Activated CD4-positive, alpha-beta T cell treated with anti-CD3 and anti-CD28 coated beads, Interleukin-2, amount 50 U/mL, for 24 hours (primary cell): Measurements from ENCODE around the gene CRYGD.
"Not testable (repeated sequence)": the region's sequence is repeated elsewhere in the genome, so short reads cannot be mapped to it uniquely, and the experiment has no call there.

Experiments used
- DNase-seq, 2 donors: peaks; one replicate each; pipeline ENCODE4 v3.0.0-alpha.2; 2020; ENCODE audit warnings: low read depth in 1 of 2, low spot score in 1 of 2

CRYGD gene

DNA sequence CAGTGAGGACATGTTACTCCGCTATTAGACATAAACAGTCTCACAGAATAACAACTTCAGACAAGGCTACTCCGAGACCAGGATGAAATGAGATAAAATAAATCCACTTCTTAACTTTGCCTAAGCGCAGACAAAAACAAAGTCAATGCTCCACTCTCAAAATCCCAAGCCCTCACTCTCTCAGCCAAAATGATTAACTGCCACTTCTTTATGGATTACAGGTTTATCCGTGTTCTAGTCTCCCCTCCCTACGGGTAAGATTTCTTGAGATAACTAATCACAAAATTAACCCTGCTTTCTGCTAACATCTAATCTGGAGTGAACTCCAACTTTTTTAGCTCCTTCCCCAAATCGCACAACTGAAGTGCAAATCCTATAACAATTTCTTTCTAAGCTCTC is 6.4 kb upstream of the CRYGD start:
- DNase-seq, result no peak

DNA sequence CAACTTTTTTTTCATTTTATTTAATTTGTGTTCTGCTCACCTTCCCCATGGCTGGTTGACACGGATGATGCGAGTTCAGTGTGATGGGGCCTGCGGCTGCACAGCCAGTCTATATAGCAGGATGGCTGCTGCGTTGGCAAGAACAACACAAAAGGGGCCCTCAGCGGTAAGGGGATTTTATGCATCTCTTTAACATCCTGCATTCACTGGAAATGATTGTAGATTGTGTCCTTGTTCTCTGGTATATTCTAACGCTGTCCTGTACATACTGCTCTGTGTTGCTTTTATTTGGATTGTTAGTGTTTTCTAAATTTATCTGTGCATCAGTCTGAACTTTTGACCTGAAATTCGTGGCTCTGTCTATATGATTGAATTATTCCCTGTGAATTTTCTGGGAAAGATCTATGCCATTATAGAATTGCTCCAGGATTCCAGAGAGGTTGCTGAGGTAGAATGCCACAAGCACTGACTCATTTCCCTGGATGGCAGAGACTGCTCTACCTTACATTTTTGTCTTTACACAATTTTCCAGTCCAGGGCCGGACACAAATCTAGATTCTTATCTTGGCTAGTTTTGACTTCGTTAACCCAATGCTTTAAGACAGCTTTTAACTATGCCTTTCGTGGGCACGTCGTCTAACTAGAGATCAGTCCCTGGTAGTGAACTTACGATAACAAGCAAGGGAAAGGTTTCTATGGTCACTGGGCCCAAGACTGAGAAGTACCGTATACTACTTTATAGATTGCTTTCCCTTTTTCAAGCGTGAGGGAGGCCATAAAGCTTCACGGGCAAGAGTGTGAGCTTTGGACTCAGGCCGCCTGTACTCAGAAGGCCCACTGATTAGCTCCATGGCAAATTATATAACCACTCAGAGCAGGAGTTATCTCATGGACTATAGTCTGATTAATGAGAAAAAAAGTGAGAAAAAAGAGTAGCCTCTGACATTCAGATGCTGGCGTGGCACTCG is 5.7 kb upstream of the CRYGD start, which contains the start of gene CRYGC:
TSS of gene CRYGC (minus strand) at position 85 of the 968 bp plus-strand sequence. CDS start at position 49, 36 bp downstream.
- no peak for DNase-seq

DNA sequence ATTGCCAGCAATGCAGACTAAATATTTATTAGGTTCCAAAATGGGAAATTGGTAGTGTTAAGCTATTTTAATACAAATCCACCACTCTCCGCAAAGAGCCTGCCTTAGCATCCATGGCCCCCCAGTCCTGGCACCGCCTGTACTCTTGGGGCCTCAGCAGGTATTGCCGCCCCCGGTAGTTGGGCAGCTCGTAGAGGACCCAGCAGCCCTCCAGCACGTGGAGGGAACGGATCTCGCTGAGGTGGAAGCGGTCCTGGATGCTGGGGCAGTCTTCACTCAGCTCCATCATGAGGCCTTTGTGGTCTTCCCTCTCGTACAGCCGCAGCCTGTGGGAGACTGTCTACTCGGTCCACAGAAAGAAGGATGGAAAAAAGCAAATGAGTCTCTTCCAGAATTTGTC is 3.8 kb upstream of the CRYGD start:
- no peak for DNase-seq

DNA sequence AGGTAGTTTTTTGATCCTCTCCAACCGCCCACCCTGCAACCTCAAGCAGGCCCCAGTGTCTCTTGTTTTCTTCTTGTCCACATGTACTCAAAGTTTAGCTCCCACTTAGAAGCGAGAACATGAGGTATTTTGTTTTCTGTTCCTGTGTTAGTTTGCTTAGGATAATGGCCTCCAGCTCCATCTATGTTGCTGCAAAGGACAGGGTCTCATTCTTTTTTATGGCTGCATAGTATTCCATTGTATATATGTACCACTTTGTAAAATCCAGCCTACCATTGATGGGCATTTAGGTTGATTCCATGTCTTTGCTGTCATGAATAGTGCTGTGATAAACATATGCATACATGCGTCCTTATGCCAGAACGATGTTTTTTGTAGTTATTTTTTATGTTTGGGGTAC is 2.8 kb upstream of the CRYGD start:
- DNase-seq, result no peak

DNA sequence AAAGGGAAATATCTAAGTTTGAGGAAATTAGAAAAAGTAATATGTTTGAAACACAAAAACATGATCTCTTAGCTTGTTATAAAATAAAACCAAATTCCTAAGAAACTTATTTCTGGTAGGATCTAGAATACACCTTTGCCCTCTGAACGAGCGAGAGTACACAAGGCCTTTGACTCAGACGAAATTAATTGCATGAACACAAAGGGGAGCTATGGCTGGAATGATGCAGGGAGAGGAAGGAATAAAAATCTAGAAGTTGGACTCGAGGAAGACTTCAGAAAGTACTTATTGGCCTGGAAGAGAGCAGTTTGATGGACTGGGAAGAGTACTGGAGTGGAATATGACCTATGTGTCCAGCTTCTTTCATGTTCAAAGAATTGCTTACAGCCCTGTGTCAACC is 927 bp upstream of the CRYGD start:
- DNase-seq, result no peak

DNA sequence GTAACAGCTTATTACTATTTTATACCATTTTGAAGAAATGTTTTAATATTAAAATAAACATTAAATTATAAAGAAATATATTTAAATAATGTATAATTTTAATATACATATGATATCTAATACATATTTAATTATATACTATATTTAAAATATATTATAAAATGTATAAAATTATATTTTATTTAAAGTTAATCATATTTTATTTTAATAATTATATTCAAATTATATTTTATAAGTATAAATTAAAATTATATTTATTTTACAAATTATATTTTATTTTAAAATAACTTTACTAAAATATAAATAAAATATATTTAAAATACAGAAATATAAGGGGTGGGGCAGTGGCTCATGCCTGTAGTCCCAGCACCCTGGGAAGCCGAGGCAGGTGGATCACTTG is 2.1 kb downstream of the CRYGD start:
- DNase-seq, result no peak

DNA sequence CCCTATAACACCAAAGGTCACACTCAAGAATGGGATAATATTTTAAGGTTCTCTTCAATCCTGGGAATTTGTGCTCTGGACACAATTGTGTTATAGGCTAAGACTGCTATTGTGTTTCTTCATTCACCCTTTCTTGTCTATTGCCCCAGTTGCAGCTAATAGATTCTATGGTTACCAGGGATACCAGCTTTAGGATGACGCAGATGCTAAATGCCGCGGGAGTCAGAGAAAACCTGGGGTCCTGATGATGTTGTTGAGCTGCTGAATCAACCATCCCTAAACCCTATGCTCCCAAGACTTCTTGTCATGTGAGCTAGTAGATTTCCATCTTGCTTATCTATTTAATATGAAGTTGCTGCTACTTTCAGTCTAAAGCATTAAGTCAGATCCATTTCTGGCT is 5.4 kb downstream of the CRYGD start:
- no peak for DNase-seq

DNA sequence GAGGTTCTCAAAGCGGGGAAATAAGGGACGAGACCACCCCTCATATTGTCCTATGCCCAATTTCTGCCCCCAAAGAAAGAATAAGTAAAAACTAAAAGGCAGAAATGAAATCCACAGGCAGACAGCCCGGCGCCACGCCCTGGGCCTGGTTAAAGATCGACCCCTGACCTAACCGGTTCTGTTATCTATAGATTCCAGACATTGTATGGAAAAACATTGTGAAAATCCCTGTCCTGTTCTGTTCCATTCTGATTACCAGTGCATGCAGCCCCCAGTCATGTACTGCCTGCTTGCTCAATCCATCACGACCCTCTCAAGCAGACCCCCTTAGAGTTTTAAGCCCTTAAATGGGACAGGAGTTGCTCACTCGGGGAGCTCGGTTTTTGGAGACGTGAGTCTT is 6.9 kb downstream of the CRYGD start:
- DNase-seq, result not testable (repeated sequence)

DNA sequence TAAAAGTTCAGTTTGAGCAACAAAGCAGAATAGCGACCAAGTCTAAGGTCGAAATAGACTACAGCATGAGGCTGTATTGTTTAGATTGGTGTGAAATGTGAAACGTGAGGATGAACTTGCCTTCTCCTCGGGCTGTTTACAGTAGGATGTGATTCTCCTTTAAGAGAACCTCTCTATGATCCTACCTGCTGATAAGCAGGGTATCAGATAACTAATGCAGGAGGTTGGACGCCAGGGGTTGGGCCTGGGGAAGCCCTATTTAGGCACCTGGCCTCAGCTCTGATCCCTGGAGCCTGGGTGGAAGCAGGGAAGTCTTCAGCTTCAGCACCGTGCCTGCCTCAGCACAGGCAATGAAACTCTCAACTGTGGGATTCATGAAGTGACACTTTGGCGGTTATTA is 11.4 kb downstream of the CRYGD start:
- DNase-seq, result no peak

DNA sequence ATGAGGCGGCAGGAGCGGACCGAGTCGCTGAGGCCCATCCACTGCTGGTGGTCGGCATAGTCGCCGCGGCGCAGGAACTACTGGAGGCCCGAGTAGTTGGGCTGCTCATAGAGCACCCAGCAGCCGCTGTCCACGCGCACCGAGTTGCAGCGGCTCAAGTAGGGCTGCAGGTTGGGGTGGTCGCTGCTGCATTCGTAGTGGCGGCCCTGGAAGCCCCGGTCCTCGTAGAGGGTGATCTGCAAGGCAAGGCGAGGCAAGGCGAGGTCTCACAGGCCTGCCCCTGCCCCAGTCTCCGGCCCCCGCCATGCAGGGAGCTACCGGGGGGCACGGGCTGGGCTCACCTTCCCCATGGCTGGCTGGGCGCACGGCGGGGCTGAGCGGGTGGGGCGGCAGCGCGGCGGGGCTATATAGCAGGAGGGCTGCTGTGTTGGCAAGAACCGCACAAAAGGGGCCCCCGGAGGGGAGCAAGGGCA is 12.0 kb downstream of the CRYGD start:
- DNase-seq, result not testable (repeated sequence)

DNA sequence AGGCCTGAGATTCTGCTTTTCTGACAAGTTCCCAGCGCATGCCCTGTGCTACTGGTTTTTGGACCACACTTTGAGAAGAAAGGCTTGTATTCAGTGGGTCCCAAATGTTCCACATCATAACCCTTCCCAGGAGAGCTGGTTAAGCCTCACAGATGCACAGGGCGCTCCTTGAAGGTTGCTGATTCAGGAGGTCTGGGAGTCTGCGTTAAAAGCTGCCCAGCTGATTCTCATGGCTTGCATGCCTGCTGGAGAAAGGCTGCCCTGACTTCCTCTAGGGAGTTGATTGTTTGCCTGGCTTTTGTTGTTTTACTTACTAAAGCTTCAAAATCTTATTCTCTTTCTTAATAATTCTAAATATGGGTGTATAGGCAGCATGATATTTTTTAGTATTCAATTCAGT is 20.7 kb downstream of the CRYGD start:
- no peak for DNase-seq

DNA sequence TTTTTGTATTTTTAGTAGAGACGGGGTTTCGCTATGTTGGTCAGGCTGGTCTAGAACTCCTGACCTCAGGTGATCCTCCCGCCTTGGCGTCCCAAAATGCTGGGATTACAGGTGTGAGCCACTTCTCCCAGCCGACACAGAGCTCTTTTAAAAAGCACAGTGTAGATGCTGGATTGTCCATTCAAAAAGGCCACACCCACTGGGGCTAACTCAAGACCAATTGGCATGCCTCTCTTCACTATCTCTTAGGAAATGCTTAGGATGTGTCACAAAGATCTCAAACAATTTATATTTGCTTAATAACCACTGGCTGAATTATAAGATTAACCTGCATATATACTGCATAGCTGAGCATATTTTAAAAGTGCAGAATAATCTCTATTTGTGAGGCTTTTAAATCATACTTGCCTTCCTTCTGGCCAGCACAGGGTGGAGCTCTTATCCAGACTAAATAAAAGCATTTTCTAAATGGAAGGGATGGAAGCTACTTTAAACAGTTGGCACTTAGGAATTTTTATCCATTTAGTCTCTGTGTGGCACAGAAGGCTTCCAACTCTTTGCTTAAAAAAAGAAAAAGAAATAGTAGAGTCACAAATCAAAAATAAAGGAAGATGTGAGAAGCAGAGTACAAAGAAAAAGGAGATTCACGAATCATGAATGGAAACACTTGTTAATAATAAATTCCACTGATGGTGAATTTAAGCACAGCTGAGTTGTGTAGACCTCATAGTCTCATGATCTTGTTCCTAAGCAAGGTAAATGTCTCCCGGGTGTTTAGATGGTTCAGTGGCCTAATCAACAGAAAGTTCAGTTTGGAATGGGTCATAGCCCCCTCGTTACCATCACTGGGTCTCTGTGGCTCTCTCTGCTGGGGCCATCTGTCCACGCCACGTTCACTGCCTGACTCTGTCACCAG is 22.4 kb downstream of the CRYGD start:
- no peak for DNase-seq

DNA sequence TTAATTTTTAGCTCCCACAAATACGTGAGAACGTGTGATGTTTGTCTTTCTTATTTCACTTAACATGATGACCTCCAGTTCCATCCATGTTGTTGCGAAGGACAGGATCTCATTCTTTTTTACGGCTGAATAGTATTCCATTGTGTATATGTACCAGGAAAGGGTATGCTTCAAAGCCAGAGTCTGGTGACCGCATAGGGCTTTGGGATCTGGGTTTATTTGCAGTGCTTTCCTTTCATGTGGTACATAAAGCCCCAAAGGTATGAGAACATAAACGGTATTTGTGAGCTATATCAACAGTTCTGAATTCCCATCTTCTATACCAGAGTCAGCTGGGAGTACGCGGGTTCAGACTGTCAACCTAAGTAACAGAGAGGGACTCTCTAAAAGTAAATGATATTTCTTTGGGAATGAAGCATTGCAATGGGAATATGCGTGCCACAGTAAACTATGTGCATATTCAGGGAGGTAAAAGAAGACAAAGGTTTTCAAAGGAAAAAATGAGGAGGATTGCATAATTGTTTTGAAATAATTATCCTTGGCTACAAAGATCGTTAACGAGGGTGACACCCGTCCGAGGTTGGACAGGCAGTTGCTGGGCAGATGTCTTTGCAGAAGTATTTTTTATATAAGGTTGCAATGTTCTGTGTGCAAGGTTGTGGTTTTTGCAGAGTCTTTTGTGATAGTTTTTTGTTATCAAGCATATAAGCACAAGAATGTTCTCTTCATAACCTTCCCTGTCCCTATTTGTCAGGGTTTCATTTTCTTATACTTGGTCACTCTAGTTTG is 24.4 kb downstream of the CRYGD start:
- DNase-seq, result no peak

DNA sequence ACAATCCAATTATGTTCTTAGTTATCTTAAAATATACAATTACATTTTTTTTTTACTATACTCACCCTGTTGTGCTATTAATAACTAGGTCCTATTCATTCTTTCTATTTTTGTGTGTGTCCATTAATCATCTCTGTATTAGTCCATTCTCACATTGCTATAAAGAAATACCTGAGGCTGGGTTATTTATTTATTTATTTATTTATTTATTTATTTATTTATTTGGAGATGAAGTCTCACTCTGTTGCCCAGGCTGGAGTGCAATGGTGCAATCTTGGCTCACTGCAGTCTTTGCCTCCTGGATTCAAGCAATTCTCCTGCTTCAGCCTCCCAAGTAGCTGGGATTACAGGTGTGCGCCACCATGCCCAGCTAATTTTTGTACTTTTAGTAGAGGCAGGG is 25.6 kb downstream of the CRYGD start:
- not testable (repeated sequence) for DNase-seq

DNA sequence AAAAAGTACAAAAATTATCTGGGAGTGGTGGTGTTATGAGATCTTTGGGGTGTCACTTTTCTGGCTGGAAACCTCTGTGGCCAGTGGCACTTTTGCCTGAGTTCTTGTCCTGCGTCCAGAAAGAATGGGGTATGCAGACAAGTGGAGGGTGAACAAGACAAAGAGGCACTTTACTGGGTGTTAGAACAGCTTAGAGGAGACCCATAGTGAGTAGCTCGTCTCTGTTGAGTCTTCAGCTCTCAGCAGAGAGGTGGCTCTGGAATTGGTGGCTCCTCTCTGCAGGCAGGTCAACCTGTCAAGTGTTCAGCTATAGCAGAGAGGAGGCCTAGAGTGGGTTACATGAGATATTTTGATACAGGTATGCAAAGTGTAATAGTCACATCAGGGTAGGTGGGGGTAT is 26.1 kb downstream of the CRYGD start:
- DNase-seq, result no peak

DNA sequence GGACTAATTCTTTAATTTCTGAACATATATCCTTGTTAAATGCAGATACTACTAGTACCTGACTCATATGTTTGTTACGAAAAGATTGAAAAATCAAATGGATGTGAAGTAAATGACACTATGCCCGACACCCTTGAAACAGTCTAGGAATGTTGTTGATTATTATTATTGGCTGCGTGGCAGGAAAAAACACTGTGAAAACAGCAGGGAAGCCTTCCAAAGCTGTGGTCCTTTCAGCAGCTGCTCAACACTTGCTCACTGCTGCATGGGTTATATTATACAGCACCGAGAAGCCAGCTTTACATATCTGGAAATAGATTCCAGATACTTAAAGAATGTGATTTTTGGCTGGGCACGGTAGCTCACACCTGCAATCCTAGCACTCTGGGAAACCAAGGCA is 26.5 kb downstream of the CRYGD start:
- no peak for DNase-seq

DNA sequence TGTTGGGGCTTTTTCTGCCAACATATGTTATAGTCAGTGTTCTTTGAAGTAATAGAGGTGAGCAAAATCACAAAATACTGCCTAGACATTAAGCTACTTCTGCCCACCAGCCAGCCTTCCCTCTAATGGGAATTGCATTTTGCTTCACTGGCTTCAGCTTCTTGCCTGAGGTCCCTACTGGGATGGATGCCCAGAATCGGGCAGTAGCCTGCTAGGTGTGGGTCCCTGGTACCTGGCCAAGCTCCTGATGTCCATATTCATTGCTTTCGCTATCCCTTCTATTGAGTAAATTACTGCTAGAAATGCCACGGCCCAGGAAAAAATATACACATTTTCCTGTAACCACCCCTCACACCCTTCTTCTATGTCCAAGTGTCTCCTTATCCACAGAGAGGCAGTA is 27.0 kb downstream of the CRYGD start:
- DNase-seq, result no peak

DNA sequence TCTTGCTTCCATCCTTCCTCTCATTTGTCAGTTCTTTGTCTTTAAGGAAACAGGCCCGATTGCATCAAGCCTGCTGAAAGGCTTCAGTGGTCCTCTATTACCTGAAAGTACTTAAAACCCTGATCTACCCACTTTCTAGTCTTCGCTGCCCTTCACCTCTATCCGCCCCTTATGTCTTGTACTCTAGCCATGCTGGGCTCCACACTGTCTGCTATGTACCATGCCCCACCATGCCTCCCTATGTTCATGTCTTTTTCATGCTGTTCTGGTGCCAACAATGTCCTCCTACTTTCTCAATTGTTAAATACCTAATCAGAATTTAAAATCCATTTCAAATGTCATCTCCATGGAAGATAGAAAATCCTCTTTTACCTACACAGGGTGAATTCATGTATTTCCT is 28.2 kb downstream of the CRYGD start:
- no peak for DNase-seq

DNA sequence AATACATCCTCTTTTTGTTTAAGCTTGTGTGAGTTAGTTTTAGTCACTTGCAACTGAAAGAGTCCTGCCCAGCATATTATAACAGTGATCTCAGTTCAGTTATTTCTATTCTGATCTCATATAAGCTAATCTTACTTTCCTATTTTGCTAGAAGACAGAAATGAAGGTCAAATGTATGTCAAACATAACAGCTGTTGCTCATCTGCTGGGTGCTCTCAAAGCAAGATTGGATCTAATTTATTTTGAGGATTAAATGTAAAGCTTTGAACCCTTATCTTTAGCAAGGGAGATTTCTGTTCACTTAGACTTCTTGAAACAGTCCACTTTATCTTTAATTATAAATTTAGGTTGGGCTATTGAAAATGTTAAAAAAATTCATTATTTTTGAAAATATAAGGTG is 31.2 kb downstream of the CRYGD start:
- no peak for DNase-seq

DNA sequence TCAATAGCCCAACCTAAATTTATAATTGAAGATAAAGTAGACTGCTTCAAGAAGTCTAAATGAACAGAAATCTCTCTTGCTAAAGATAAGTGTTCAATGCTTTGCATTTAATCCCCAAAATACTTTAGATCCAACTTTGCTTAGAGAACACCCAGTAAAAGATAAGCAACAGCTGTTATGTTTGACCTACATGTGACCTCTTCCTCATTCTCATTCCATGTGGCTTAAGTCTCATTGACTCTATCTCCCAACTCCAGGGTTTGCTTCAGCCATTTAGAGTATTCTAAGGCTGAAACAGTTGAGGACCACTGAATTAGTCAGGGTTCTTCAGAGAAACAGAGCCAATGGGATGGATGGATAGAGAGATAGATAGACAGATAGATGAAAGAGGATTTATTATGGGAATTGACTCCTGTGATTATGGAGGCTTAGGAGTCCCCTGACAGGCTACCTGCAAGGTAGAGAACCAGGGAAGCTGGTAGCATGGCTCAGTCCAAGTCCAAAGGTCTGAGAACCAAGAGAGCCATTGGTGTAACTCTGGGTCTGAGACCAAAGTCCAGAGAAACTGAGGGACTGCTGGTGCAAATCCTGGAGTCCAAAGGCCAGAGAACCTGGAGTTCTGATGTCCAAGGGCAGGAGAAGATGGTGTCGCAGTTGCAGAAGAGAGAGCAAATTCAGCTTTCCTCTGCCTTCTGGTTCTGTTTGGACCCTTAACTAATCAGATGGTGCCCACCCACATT is 32.1 kb downstream of the CRYGD start:
- DNase-seq, result no peak
